HepG2 (cell line): ENCODE measurements around the gene BMI1. TPM values are rescaled to one million over a fixed set of nuclear protein-coding genes. Genes with fewer than 3 reads are reported as not detected.
A peak's percentile ranks its signal among the peaks of the same experiment; 100 is the strongest.

Source experiments
- ATAC-seq: fragments of 200-7000 bp; cut with Tn5 transposase; 3 replicates; pipeline ENCODE4 v1.9.1; 2020; ENCODE audit warnings: mild to moderate bottlenecking, moderate library complexity
- BruUV-seq: library from RNA; stranded (reverse); fragments of 400-500 nt; replicated peaks from 2 replicates; lab custom pipeline; 2021; lab: Mats Ljungman, UMichigan
- CTCF ChIA-PET: fragments of 300-600 bp; formaldehyde crosslinking; extraction: SDS; loops from one replicate; lab custom pipeline; 2021; ENCODE audit warnings: low total read pairs, inconsistent platforms, low intra/inter-chr PET ratio; lab: Yijun Ruan, JAX
- POLR2A ChIA-PET: fragments of 350-600 bp; sonication (Branson Sonifier 250); formaldehyde crosslinking; loops from one replicate; lab custom pipeline; 2020; ENCODE audit warnings: antibody characterized with exemption, inconsistent platforms; lab: Yijun Ruan, JAX
- DNase-seq: peaks from one replicate; pipeline ENCODE4 v3.0.0-alpha.2; 2015; ENCODE audit warnings: low spot score
- FAIRE-seq: peaks from 3 replicates; lab custom pipeline; 2011; peaks lifted over from hg19 to GRCh38; lab: Jason Lieb, UNC
- H2AFZ ChIP-seq: one replicate; pipeline ENCODE4 v1.6.1; 2011; ENCODE audit warnings: low read length, inconsistent platforms
- H3K27ac ChIP-seq: fragments of 300-600 bp; 3 replicates; pipeline ENCODE4 v1.8.0; 2011; ENCODE audit warnings: mixed run types, mild to moderate bottlenecking, mixed read lengths, low read length, inconsistent platforms; ENCODE audit not compliant: insufficient read depth; ENCODE audit errors: extremely low read length
- H3K27me3 ChIP-seq, 2 experiments: fragments of 200-600 bp in 1 of 2; 2 replicates in 1 of 2; 3 replicates in 1 of 2; pipeline versions ENCODE4 v1.6.0 to v1.8.0; 2011; ENCODE audit warnings: low read length in 2 of 2, mild to moderate bottlenecking in 2 of 2, moderate library complexity in 2 of 2, inconsistent platforms in 1 of 2; ENCODE audit not compliant: insufficient read depth in 2 of 2, control insufficient read depth in 1 of 2
- H3K36me3 ChIP-seq, 2 experiments: fragments of 200-600 bp in 1 of 2; replicated peaks in 1 of 2; 2 replicates in 1 of 2; 3 replicates in 1 of 2; pipeline versions ENCODE4 v1.5.1 to v1.8.0; 2011; ENCODE audit warnings: low read length in 2 of 2, inconsistent platforms in 1 of 2; ENCODE audit not compliant: insufficient read depth in 2 of 2, control insufficient read depth in 1 of 2
- H3K4me1 ChIP-seq: 2 replicates; pipeline ENCODE4 v1.5.1; 2012; ENCODE audit warnings: low read length, inconsistent platforms; ENCODE audit not compliant: insufficient read depth
- H3K4me2 ChIP-seq: 2 replicates; pipeline ENCODE4 v1.6.0; 2011; ENCODE audit warnings: low read depth, low read length, inconsistent platforms
- H3K4me3 ChIP-seq, 3 experiments: fragments of 200-600 bp in 1 of 3; sonication (generic), shearing (Covaris generic) in 1 of 3; replicated peaks in 1 of 3; 2 replicates each; pipeline ENCODE4 v1.5.1; 2011 to 2016; ENCODE audit warnings: low read length in 3 of 3, inconsistent platforms in 2 of 3, low read depth in 2 of 3, mild to moderate bottlenecking in 2 of 3, control low read depth in 1 of 3, mixed read lengths in 1 of 3; ENCODE audit not compliant: insufficient read depth in 1 of 3
- H3K79me2 ChIP-seq: one replicate; pipeline ENCODE4 v1.6.1; 2011; ENCODE audit warnings: low read length, inconsistent platforms; ENCODE audit not compliant: insufficient read depth
- H3K9ac ChIP-seq: 2 replicates; pipeline ENCODE4 v1.6.0; 2011; ENCODE audit warnings: mild to moderate bottlenecking, low read depth, low read length, inconsistent platforms; ENCODE audit not compliant: insufficient read depth
- H3K9me3 ChIP-seq: 2 replicates; pipeline ENCODE4 v1.5.1; 2012; ENCODE audit warnings: mild to moderate bottlenecking, low read length
- H4K20me1 ChIP-seq: 2 replicates; pipeline ENCODE4 v1.6.0; 2011; ENCODE audit warnings: inconsistent platforms, mild to moderate bottlenecking, low read length, moderate library complexity; ENCODE audit not compliant: insufficient read depth
- CHD2 ChIP-seq: IDR thresholded peaks from 2 replicates; pipeline ENCODE4 v1.6.1; 2011; ENCODE audit warnings: low read depth, low read length, improper control_type of control experiment
- CREM ChIP-seq, 2 experiments: sonication (generic) in 1 of 2; formaldehyde crosslinking in 1 of 2; IDR thresholded peaks; 2 replicates each; pipeline versions ENCODE4 v1.4.0 to v1.6.1; 2016 to 2020; ENCODE audit warnings: antibody characterized with exemption in 1 of 2, mild to moderate bottlenecking in 1 of 2, missing genetic modification reagents in 1 of 2
- DNMT3B ChIP-seq: conservative IDR thresholded peaks from 2 replicates; pipeline ENCODE4 v1.6.1; 2016; ENCODE audit warnings: missing biosample characterization, control low read depth
- E2F5 ChIP-seq: sonication (generic); formaldehyde crosslinking; conservative IDR thresholded peaks from 2 replicates; pipeline ENCODE4 v1.4.0; 2020; ENCODE audit warnings: missing genetic modification reagents
- ELF3 ChIP-seq: IDR thresholded peaks from 2 replicates; pipeline ENCODE4 v1.6.1; 2016; ENCODE audit warnings: missing genetic modification reagents, missing compliant biosample characterization
- ERF ChIP-seq: IDR thresholded peaks from 2 replicates; pipeline ENCODE4 v1.6.1; 2018; ENCODE audit warnings: missing biosample characterization, missing genetic modification reagents
- FOXP1 ChIP-seq, 2 experiments: fragments of 450-650 bp in 1 of 2; IDR thresholded peaks; 2 replicates each; pipeline ENCODE4 v1.6.1; 2017 to 2018; ENCODE audit warnings: antibody characterized with exemption in 1 of 2
- IKZF4 ChIP-seq: sonication (generic); formaldehyde crosslinking; IDR thresholded peaks from 2 replicates; pipeline ENCODE4 v1.5.1; 2020; ENCODE audit warnings: borderline replicate concordance, mild to moderate bottlenecking, low read depth, missing genetic modification reagents; ENCODE audit errors: not compliant biosample characterization
- MEIS1 ChIP-seq: sonication (generic); formaldehyde crosslinking; IDR thresholded peaks from 2 replicates; pipeline ENCODE4 v1.9.0; 2021; ENCODE audit warnings: mild to moderate bottlenecking, missing genetic modification reagents, moderate library complexity, borderline replicate concordance
- NFYB ChIP-seq: sonication (generic); formaldehyde crosslinking; IDR thresholded peaks from 2 replicates; pipeline ENCODE4 v1.4.0; 2020; ENCODE audit warnings: missing genetic modification reagents
- ONECUT2 ChIP-seq: sonication (generic); formaldehyde crosslinking; IDR thresholded peaks from 2 replicates; pipeline ENCODE4 v1.4.0; 2020; ENCODE audit warnings: missing genetic modification reagents
- PATZ1 ChIP-seq: sonication (generic); formaldehyde crosslinking; IDR thresholded peaks from 2 replicates; pipeline ENCODE4 v1.4.0; 2020; ENCODE audit warnings: missing genetic modification reagents
- RBFOX2 ChIP-seq: fragments of 200-400 bp; formaldehyde crosslinking; IDR thresholded peaks from 2 replicates; pipeline ENCODE4 v1.6.1; 2017; ENCODE audit warnings: low read depth, mild to moderate bottlenecking, low read length
- SAP130 ChIP-seq: IDR thresholded peaks from 2 replicates; pipeline ENCODE4 v1.6.1; 2016; ENCODE audit warnings: low read depth
- ZNF30 ChIP-seq: sonication (generic); formaldehyde crosslinking; IDR thresholded peaks from 2 replicates; pipeline ENCODE4 v1.5.0; 2020; ENCODE audit warnings: mild to moderate bottlenecking, missing genetic modification reagents
- ZNF33B ChIP-seq: sonication (generic); formaldehyde crosslinking; IDR thresholded peaks from 2 replicates; pipeline ENCODE4 v1.5.1; 2020; ENCODE audit warnings: mild to moderate bottlenecking, missing genetic modification reagents
- ZNF468 ChIP-seq: sonication (generic); formaldehyde crosslinking; IDR thresholded peaks from 2 replicates; pipeline ENCODE4 v1.8.0; 2022; ENCODE audit warnings: mild to moderate bottlenecking, moderate library complexity, missing genetic modification reagents
- ZNF597 ChIP-seq: sonication (generic); formaldehyde crosslinking; IDR thresholded peaks from 2 replicates; pipeline ENCODE4 v1.5.0; 2020; ENCODE audit warnings: missing genetic modification reagents
- ZNF652 ChIP-seq: IDR thresholded peaks from 2 replicates; pipeline ENCODE4 v1.6.1; 2016; ENCODE audit warnings: low read depth, borderline replicate concordance
- ZSCAN5A ChIP-seq: sonication (generic); formaldehyde crosslinking; IDR thresholded peaks from 2 replicates; pipeline ENCODE4 v1.8.0; 2022; ENCODE audit warnings: mild to moderate bottlenecking, missing genetic modification reagents, borderline replicate concordance
- WGBS: methylation state at CpG from one replicate; pipeline ENCODE4 v1.1.6; 2017; ENCODE audit warnings: low lambda C conversion rate; 5-methylcytosine and 5-hydroxymethylcytosine counted together
- in situ Hi-C: cut with HindIII; loops from 2 replicates; pipeline ENCODE4 v1.10.0; 2017; ENCODE audit warnings: low pct_unique_long_range_greater_than_20kb; ENCODE audit not compliant: extremely low pct_ligation_motif_present
- intact Hi-C: fragments of 100-400 bp; cut with micrococcal nuclease; formaldehyde crosslinking; loops from one replicate; pipeline ENCODE4 v1.10.0; 2022; ENCODE audit not compliant: unreplicated experiment
- polyA plus RNA-seq, 8 experiments: library from polyadenylated mRNA; depleted of rRNA in 3 of 8; stranded (reverse) in 7 of 8; unstranded in 1 of 8; fragments of >200 nt; fragmentation: Illumina TruSeq in 4 of 8; extraction: Trizol in 4 of 8; gene quantifications; 2 replicates each; pipeline versions ENCODE4 v1.2.1 to v1.2.3, GENCODE V29; 2011 to 2016; ENCODE audit warnings: low read depth in 4 of 8, missing spikeins in 1 of 8, mixed read lengths in 1 of 8; ENCODE audit not compliant: insufficient read depth in 1 of 8
- total RNA-seq, 5 experiments: library from RNA; depleted of rRNA; stranded (reverse); fragments of >200 nt; fragmentation: Illumina TruSeq; extraction: Trizol; gene quantifications; 2 replicates each; pipeline ENCODE4 v1.2.3, GENCODE V29; 2016; ENCODE audit warnings: low read depth in 1 of 5

Gene BMI1
- total and polyA plus RNA-seq, 2 of the 13 experiments (the other 11 are each of a cell fraction or from before 2014, with no cell fraction given) = 30.5 to 44.0 TPM

- no peaks in the 10 kb centered on the region for H3K9me3 ChIP-seq
- peak overlapping the region; percentile 73 for H3K9ac ChIP-seq
- peaks cover 0 to 15% of the 10 kb centered on the region in 2 experiments; a peak in 3 of 5 replicates for H3K27me3 ChIP-seq
- DNase-seq = no peak
- 15% methylated on average over 13 of the region's 30 CpGs for WGBS
- peak overlapping the region; percentile 57 for H3K27ac ChIP-seq
- peaks cover 63% of the 10 kb centered on the region for H3K4me1 ChIP-seq
- FAIRE-seq = no peak
- ChIA-PET POLR2A (interaction anchor here (1.2 kb wide), 1 partner anchor 20 kb away, joined by 5 read pairs; no protein-coding TSS in a partner anchor), CTCF (no interaction called here)
- BruUV-seq = no TSS peak
- intact Hi-C loops (loop anchor here (5.0 to 10.0 kb wide), 4 partner anchors 117 to 667 kb away; no protein-coding TSS in a partner anchor), in situ Hi-C loops (loop anchor here (10.0 to 25.0 kb wide), 3 partner anchors 315 to 808 kb away; partner anchors contain the start of genes DNAJC1 and PIP4K2A)
- no peak overlapping the region for H2AFZ ChIP-seq
- no peaks in the 10 kb centered on the region for H3K36me3 ChIP-seq
- no peak for ATAC-seq
- H3K79me2 ChIP-seq = peaks cover 39% of the 10 kb centered on the region
- peaks cover 29% of the 10 kb centered on the region for H4K20me1 ChIP-seq
- H3K4me2 ChIP-seq = peak overlapping the region; percentile 89
- H3K4me3 ChIP-seq = peak overlapping the region; percentile 53 to 75 (median 73)
- TF ChIP-seq ZNF652 (peak; percentile 36; the same call in 1 of the 2 replicates), ZSCAN5A (CRISPR knock-in tag) (no peak), ELF3 (CRISPR knock-in tag) (no peak), MEIS1 (no peak), NFYB (CRISPR knock-in tag) (no peak), ERF (CRISPR knock-in tag) (no peak), ZNF30 (CRISPR knock-in tag) (no peak), IKZF4 (CRISPR knock-in tag) (no peak), ZNF33B (no peak), ONECUT2 (CRISPR knock-in tag) (no peak), RBFOX2 (peak; percentile 42; the same call in 1 of the 2 replicates), CHD2 (no peak), ZNF468 (no peak), PATZ1 (CRISPR knock-in tag) (no peak), SAP130 (CRISPR knock-in tag) (no peak), DNMT3B (CRISPR knock-in tag) (no peak), CREM (IDR thresholded peaks at IDR 0.05) (no peak), CREM (CRISPR knock-in tag; IDR thresholded peaks at IDR 0.05) (no peak), ZNF597 (CRISPR knock-in tag) (no peak), E2F5 (CRISPR knock-in tag) (no peak), FOXP1 (IDR thresholded peaks at IDR 0.05) (no peak), FOXP1 (CRISPR knock-in tag; IDR thresholded peaks at IDR 0.05) (no peak)
These were observed 830 bp upstream of the BMI1 start for GRCh38 chr10:22319980-22320558.
